ENCODE data around the gene ARRB2. TPM values are rescaled to one million over a fixed set of nuclear protein-coding genes. Genes with fewer than 3 reads are reported as not detected.

The ARRB2 gene
- total and polyA plus RNA-seq, 2 of the 8 experiments (the other 6 are each of a cell fraction or from before 2014, with no cell fraction given), result 72.4 to 101 TPM

- Histone ChIP-seq H4K91ac (replicated peaks; ENCODE audit: insufficient read length, low read length) (no peak overlapping the region), H2AFZ (ENCODE audit: low read length) (no peak overlapping the region), H3K56ac (replicated peaks; ENCODE audit: insufficient read length, low read depth, low read length) (no peak overlapping the region), H3K79me2 (ENCODE audit: control insufficient read depth in 1 of 2, insufficient read depth in 2 of 2, low read length in 2 of 2) (no peaks in the 10 kb centered on the region), H4K8ac (ENCODE audit: extremely low read depth, insufficient read depth, low read length) (no peak overlapping the region), H2BK20ac (ENCODE audit: low read length) (no peak overlapping the region), H2BK12ac (ENCODE audit: low read depth, low read length) (no peak overlapping the region), H2BK120ac (replicated peaks; ENCODE audit: low read depth, low read length) (no peak overlapping the region), H3K4me3 (ENCODE audit: extremely low read depth in 1 of 4, insufficient read depth in 2 of 4, low read depth in 3 of 4, low read length in 4 of 4) (no peak overlapping the region), H3K23me2 (ENCODE audit: low read depth, low read length) (no peaks in the 10 kb centered on the region; the same call in 1 of the 2 replicates), H3K36me3 (ENCODE audit: control insufficient read depth in 2 of 4, insufficient read depth in 4 of 4, low read length in 3 of 4) (no peaks in the 10 kb centered on the region), H3K4ac (replicated peaks; ENCODE audit: insufficient read length, low read depth, low read length) (no peak overlapping the region), H3K27ac (ENCODE audit: low read depth, low read length) (no peak overlapping the region), H3K79me1 (ENCODE audit: low read depth, low read length) (no peaks in the 10 kb centered on the region; the same call in 1 of the 2 replicates), H3K23ac (ENCODE audit: insufficient read length) (no peak overlapping the region), H4K5ac (ENCODE audit: insufficient read length, low read depth, low read length) (no peak overlapping the region), H4K20me1 (replicated peaks in 1 of 2; ENCODE audit: control insufficient read depth in 1 of 2, insufficient read depth in 2 of 2, low read length in 2 of 2) (no peaks in the 10 kb centered on the region), H3K9ac (replicated peaks in 1 of 4; ENCODE audit: extremely low read depth in 1 of 4, low read depth in 3 of 4, low read length in 3 of 4) (no peak overlapping the region), H3K18ac (ENCODE audit: extremely low read depth, low read length) (no peak overlapping the region), H3K4me2 (ENCODE audit: insufficient read depth in 1 of 2, low read depth in 2 of 2, low read length in 2 of 2) (no peak overlapping the region), H2BK5ac (ENCODE audit: low read depth, low read length) (no peak overlapping the region), H2AK5ac (ENCODE audit: low read depth, low read length) (no peak overlapping the region), H3K14ac (ENCODE audit: insufficient read length) (no peak overlapping the region), H2BK15ac (ENCODE audit: low read length) (no peak overlapping the region), H3K9me3 (ENCODE audit: insufficient read depth in 2 of 2, low read depth in 1 of 2, low read length in 1 of 2) (no peaks in the 10 kb centered on the region), H3K4me1 (replicated peaks in 1 of 4; ENCODE audit: control insufficient read depth in 3 of 4, insufficient read depth in 4 of 4, low read length in 3 of 4) (no peaks in the 10 kb centered on the region), H3K27me3 (replicated peaks in 1 of 4; ENCODE audit: control insufficient read depth in 3 of 4, extremely low read depth in 1 of 4, insufficient read depth in 3 of 4, low read length in 3 of 4) (no peaks in the 10 kb centered on the region)
- DNase-seq (ENCODE audit: low read depth in 1 of 2, low spot score in 2 of 2), result no peak
- FAIRE-seq, result no peak
- CTCF ChIA-PET (ENCODE audit: partially characterized antibody), result interaction anchor here (1.5 kb wide), 1 partner anchor 10 kb away, joined by 5 read pairs; no protein-coding TSS in a partner anchor
- 86% methylated on average over 2 of the region's 2 CpGs; no CpG with 5 or more reads in 1 of the 2 experiments for WGBS, 2 experiments (ENCODE audit: extremely low coverage in 1 of 2, insufficient coverage in 1 of 2, insufficient read length in 1 of 2, insufficient replicate concordance in 2 of 2, low coverage in 1 of 2, low lambda C conversion rate in 2 of 2, missing lambda C conversion rate in 1 of 2)
- POLR2A ChIA-PET (ENCODE audit: partially characterized antibody), result no interaction called here
- TF ChIP-seq JUN (IDR thresholded peaks at IDR 0.05; ENCODE audit: low read depth, low read length) (no peak), SIRT6 (IDR thresholded peaks at IDR 0.05; ENCODE audit: low read length) (no peak), TAF1 (IDR thresholded peaks at IDR 0.05; ENCODE audit: low read depth, low read length) (no peak)
These were observed 59.2 kb downstream of the ARRB2 start for GRCh38 chr17:4769628-4770027.

Other genes starting within 250 kb of the ARRB2 start
- 0.98 and 1.5 TPM in 2 replicates for gene SPNS2, start 211.8 kb upstream of the ARRB2 start, total RNA-seq (2021; fragmentation: NEBNext Ultra II Directional; extraction: Animal tissue kit (Norgen Biotek cat#: 25700))
- gene SPNS2, start 211.8 kb upstream of the ARRB2 start, polyA plus RNA-seq (2011; rRNA removed), result 1.2 and 1.9 TPM in 2 replicates
- 151 and 153 TPM in 2 replicates for gene MYBBP1A, start 155.2 kb upstream of the ARRB2 start, total RNA-seq (2021; fragmentation: NEBNext Ultra II Directional; extraction: Animal tissue kit (Norgen Biotek cat#: 25700))
- gene MYBBP1A, start 155.2 kb upstream of the ARRB2 start, polyA plus RNA-seq (2011; rRNA removed), result 46.8 and 79.9 TPM in 2 replicates
- not detected in 2 replicates for gene GGT6, start 150.1 kb upstream of the ARRB2 start, total RNA-seq (2021; fragmentation: NEBNext Ultra II Directional; extraction: Animal tissue kit (Norgen Biotek cat#: 25700))
- 0.18 and 0.30 TPM in 2 replicates for gene GGT6, start 150.1 kb upstream of the ARRB2 start, polyA plus RNA-seq (2011; rRNA removed)
- 3.7 and 4.5 TPM in 2 replicates for gene SMTNL2, start 126.1 kb upstream of the ARRB2 start, total RNA-seq (2021; fragmentation: NEBNext Ultra II Directional; extraction: Animal tissue kit (Norgen Biotek cat#: 25700))
- gene SMTNL2, start 126.1 kb upstream of the ARRB2 start, polyA plus RNA-seq (2011; rRNA removed), result 3.6 and 4.6 TPM in 2 replicates
- 1.5 TPM in 2 replicates for gene ALOX15, start 69.0 kb upstream of the ARRB2 start, total RNA-seq (2021; fragmentation: NEBNext Ultra II Directional; extraction: Animal tissue kit (Norgen Biotek cat#: 25700))
- 1.7 and 2.2 TPM in 2 replicates for gene ALOX15, start 69.0 kb upstream of the ARRB2 start, polyA plus RNA-seq (2011; rRNA removed)
- 184 and 185 TPM in 2 replicates for gene PELP1, start 6.5 kb upstream of the ARRB2 start, total RNA-seq (2021; fragmentation: NEBNext Ultra II Directional; extraction: Animal tissue kit (Norgen Biotek cat#: 25700))
- gene PELP1, start 6.5 kb upstream of the ARRB2 start, polyA plus RNA-seq (2011; rRNA removed), result 75.6 and 160 TPM in 2 replicates
- 18.8 and 21.6 TPM in 2 replicates for gene MED11, start 20.8 kb downstream of the ARRB2 start, total RNA-seq (2021; fragmentation: NEBNext Ultra II Directional; extraction: Animal tissue kit (Norgen Biotek cat#: 25700))
- 36.0 and 40.0 TPM in 2 replicates for gene MED11, start 20.8 kb downstream of the ARRB2 start, polyA plus RNA-seq (2011; rRNA removed)
- 0.48 and 0.58 TPM in 2 replicates for gene ZMYND15, start 29.2 kb downstream of the ARRB2 start, total RNA-seq (2021; fragmentation: NEBNext Ultra II Directional; extraction: Animal tissue kit (Norgen Biotek cat#: 25700))
- 0.53 and 0.86 TPM in 2 replicates for gene ZMYND15, start 29.2 kb downstream of the ARRB2 start, polyA plus RNA-seq (2011; rRNA removed)
- 3.5 and 3.9 TPM in 2 replicates for gene CXCL16, start 29.3 kb downstream of the ARRB2 start, total RNA-seq (2021; fragmentation: NEBNext Ultra II Directional; extraction: Animal tissue kit (Norgen Biotek cat#: 25700))
- gene CXCL16, start 29.3 kb downstream of the ARRB2 start, polyA plus RNA-seq (2011; rRNA removed), result 4.8 and 5.2 TPM in 2 replicates
- gene TM4SF5, start 61.3 kb downstream of the ARRB2 start, total RNA-seq (2021; fragmentation: NEBNext Ultra II Directional; extraction: Animal tissue kit (Norgen Biotek cat#: 25700)), result not detected in 2 replicates
- not detected in 2 replicates for gene TM4SF5, start 61.3 kb downstream of the ARRB2 start, polyA plus RNA-seq (2011; rRNA removed)
- gene VMO1, start 75.7 kb downstream of the ARRB2 start, total RNA-seq (2021; fragmentation: NEBNext Ultra II Directional; extraction: Animal tissue kit (Norgen Biotek cat#: 25700)), result not detected in 2 replicates
- gene VMO1, start 75.7 kb downstream of the ARRB2 start, polyA plus RNA-seq (2011; rRNA removed), result 0.30 and 0.78 TPM in 2 replicates
- not detected in 2 replicates for gene GLTPD2, start 78.3 kb downstream of the ARRB2 start, total RNA-seq (2021; fragmentation: NEBNext Ultra II Directional; extraction: Animal tissue kit (Norgen Biotek cat#: 25700))
- 0.06 TPM in 1 of 2 replicates, not detected in the other for gene GLTPD2, start 78.3 kb downstream of the ARRB2 start, polyA plus RNA-seq (2011; rRNA removed)
- 264 and 278 TPM in 2 replicates for gene PSMB6, start 85.5 kb downstream of the ARRB2 start, total RNA-seq (2021; fragmentation: NEBNext Ultra II Directional; extraction: Animal tissue kit (Norgen Biotek cat#: 25700))
- 635 and 737 TPM in 2 replicates for gene PSMB6, start 85.5 kb downstream of the ARRB2 start, polyA plus RNA-seq (2011; rRNA removed)
- gene PLD2, start 96.5 kb downstream of the ARRB2 start, total RNA-seq (2021; fragmentation: NEBNext Ultra II Directional; extraction: Animal tissue kit (Norgen Biotek cat#: 25700)), result 48.4 and 53.0 TPM in 2 replicates
- gene PLD2, start 96.5 kb downstream of the ARRB2 start, polyA plus RNA-seq (2011; rRNA removed), result 44.3 and 59.8 TPM in 2 replicates
- gene MINK1, start 122.7 kb downstream of the ARRB2 start, total RNA-seq (2021; fragmentation: NEBNext Ultra II Directional; extraction: Animal tissue kit (Norgen Biotek cat#: 25700)), result 74.4 and 77.7 TPM in 2 replicates
- gene MINK1, start 122.7 kb downstream of the ARRB2 start, polyA plus RNA-seq (2011; rRNA removed), result 26.9 and 44.8 TPM in 2 replicates
- 0.38 and 0.39 TPM in 2 replicates for gene C17orf107, start 188.9 kb downstream of the ARRB2 start, total RNA-seq (2021; fragmentation: NEBNext Ultra II Directional; extraction: Animal tissue kit (Norgen Biotek cat#: 25700))
- gene C17orf107, start 188.9 kb downstream of the ARRB2 start, polyA plus RNA-seq (2011; rRNA removed), result 0.45 and 0.67 TPM in 2 replicates
- gene CHRNE, start 192.5 kb downstream of the ARRB2 start, total RNA-seq (2021; fragmentation: NEBNext Ultra II Directional; extraction: Animal tissue kit (Norgen Biotek cat#: 25700)), result 0.15 and 0.40 TPM in 2 replicates
- gene CHRNE, start 192.5 kb downstream of the ARRB2 start, polyA plus RNA-seq (2011; rRNA removed), result 0.33 and 0.63 TPM in 2 replicates
- not detected in 2 replicates for gene GP1BA, start 221.6 kb downstream of the ARRB2 start, total RNA-seq (2021; fragmentation: NEBNext Ultra II Directional; extraction: Animal tissue kit (Norgen Biotek cat#: 25700))
- not detected in 2 replicates for gene GP1BA, start 221.6 kb downstream of the ARRB2 start, polyA plus RNA-seq (2011; rRNA removed)
- gene SLC25A11, start 229.4 kb downstream of the ARRB2 start, total RNA-seq (2021; fragmentation: NEBNext Ultra II Directional; extraction: Animal tissue kit (Norgen Biotek cat#: 25700)), result 55.9 and 65.2 TPM in 2 replicates
- 97.0 and 136 TPM in 2 replicates for gene SLC25A11, start 229.4 kb downstream of the ARRB2 start, polyA plus RNA-seq (2011; rRNA removed)
- gene RNF167, start 229.6 kb downstream of the ARRB2 start, total RNA-seq (2021; fragmentation: NEBNext Ultra II Directional; extraction: Animal tissue kit (Norgen Biotek cat#: 25700)), result 140 and 147 TPM in 2 replicates
- 281 and 284 TPM in 2 replicates for gene RNF167, start 229.6 kb downstream of the ARRB2 start, polyA plus RNA-seq (2011; rRNA removed)
- gene PFN1, start 237.9 kb downstream of the ARRB2 start, total RNA-seq (2021; fragmentation: NEBNext Ultra II Directional; extraction: Animal tissue kit (Norgen Biotek cat#: 25700)), result 1,355 and 1,387 TPM in 2 replicates
- 1,949 and 2,147 TPM in 2 replicates for gene PFN1, start 237.9 kb downstream of the ARRB2 start, polyA plus RNA-seq (2011; rRNA removed)
- gene ENO3, start 240.5 kb downstream of the ARRB2 start, total RNA-seq (2021; fragmentation: NEBNext Ultra II Directional; extraction: Animal tissue kit (Norgen Biotek cat#: 25700)), result 24.1 and 25.7 TPM in 2 replicates
- gene ENO3, start 240.5 kb downstream of the ARRB2 start, polyA plus RNA-seq (2011; rRNA removed), result 25.0 and 36.4 TPM in 2 replicates

Measured in H1 (cell line).